DOHH2 (cell line): ENCODE results near the gene FANK1.

Experiments used
- CTCF ChIP-seq: fragments of 200-600 bp; sonication (generic); IDR thresholded peaks from one replicate; pipeline ENCODE4 v1.5.1; 2014; ENCODE audit warnings: antibody characterized with exemption, mild to moderate bottlenecking, low read depth, low read length; ENCODE audit not compliant: poor library complexity, severe bottlenecking
- EZH2phosphoT487 ChIP-seq: fragments of 200-600 bp; sonication (generic); IDR thresholded peaks from 2 replicates; pipeline ENCODE4 v1.6.1; 2017; ENCODE audit warnings: borderline replicate concordance, mild to moderate bottlenecking, antibody characterized with exemption, low read length, moderate library complexity, mixed read lengths

- TF ChIP-seq CTCF (no peak), EZH2phosphoT487 (no peak)
These were observed 98.2 kb downstream of the FANK1 start for GRCh38 chr10:125994601-125995000.
